SKM-1 (cell line): ENCODE data around the gene ABCC2.
"Not testable (repeated sequence)": the region's sequence is repeated elsewhere in the genome, so short reads cannot be mapped to it uniquely, and the experiment has no call there.

Source experiments
- DNase-seq: peaks from one replicate; lab custom pipeline; 2025; ENCODE audit not compliant: unreplicated experiment; lab: John Stamatoyannopoulos, UW

The ABCC2 gene

GRCh38 chr10:99782447-99783286, at the start of gene ABCC2:
ABCC2 (plus strand) TSS chr10:99782640; CDS start chr10:99782845, 205 bp downstream.
- no peak for DNase-seq

- no peak for DNase-seq
These were observed 49.1 kb upstream of the ABCC2 start for GRCh38 chr10:99733366-99733765.

- DNase-seq = not testable (repeated sequence)
These were observed 48.3 kb upstream of the ABCC2 start for GRCh38 chr10:99734111-99734510.

- DNase-seq = no peak
These were observed 42.2 kb upstream of the ABCC2 start for GRCh38 chr10:99740260-99740659.

- DNase-seq = no peak
These were observed 41.4 kb upstream of the ABCC2 start for GRCh38 chr10:99740933-99741559.

GRCh38 chr10:99742254-99742653, 40.2 kb upstream of the ABCC2 start:
- DNase-seq = no peak

- no peak for DNase-seq
These were observed 39.7 kb upstream of the ABCC2 start for GRCh38 chr10:99742701-99743100.

- no peak for DNase-seq
These were observed 38.6 kb upstream of the ABCC2 start for GRCh38 chr10:99743841-99744240.

- not testable (repeated sequence) for DNase-seq
These were observed 36.3 kb upstream of the ABCC2 start for GRCh38 chr10:99746166-99746565.

- DNase-seq = no peak
These were observed 33.5 kb upstream of the ABCC2 start for GRCh38 chr10:99748823-99749451.

GRCh38 chr10:99750641-99751040, 31.8 kb upstream of the ABCC2 start:
- DNase-seq = no peak

GRCh38 chr10:99754670-99755069, 27.8 kb upstream of the ABCC2 start:
- DNase-seq = no peak

- no peak for DNase-seq
These were observed 26.3 kb upstream of the ABCC2 start for GRCh38 chr10:99756159-99756558.

- no peak for DNase-seq
These were observed 24.1 kb upstream of the ABCC2 start for GRCh38 chr10:99758211-99758891.

- DNase-seq = no peak
These were observed 22.1 kb upstream of the ABCC2 start for GRCh38 chr10:99760321-99760720.

GRCh38 chr10:99761365-99761764, 21.1 kb upstream of the ABCC2 start:
- DNase-seq = no peak

GRCh38 chr10:99765672-99766301, 16.7 kb upstream of the ABCC2 start:
- DNase-seq = no peak

GRCh38 chr10:99766302-99766681, 16.1 kb upstream of the ABCC2 start:
- DNase-seq = no peak

GRCh38 chr10:99767901-99768300, 14.5 kb upstream of the ABCC2 start:
- DNase-seq = no peak

- no peak for DNase-seq
These were observed 13.9 kb upstream of the ABCC2 start for GRCh38 chr10:99768556-99768955.

- DNase-seq = no peak
These were observed 12.7 kb upstream of the ABCC2 start for GRCh38 chr10:99769706-99770105.
